HepG2 (cell line): Measurements from ENCODE around the gene RELB. TPM values are rescaled to one million over a fixed set of nuclear protein-coding genes. Genes with fewer than 3 reads are reported as not detected.
A peak's percentile ranks its signal among the peaks of the same experiment; 100 is the strongest.

Experiments
- FOXA1 ChIP-seq, 2 experiments: fragments of 450-650 bp in 1 of 2; sonication (generic) in 1 of 2; formaldehyde crosslinking in 1 of 2; IDR thresholded peaks; 2 replicates each; pipeline versions ENCODE4 v1.4.0 to v1.6.1; 2016 to 2020; ENCODE audit warnings: missing genetic modification reagents in 1 of 2
- FOXK1 ChIP-seq: sonication (generic); formaldehyde crosslinking; IDR thresholded peaks from 2 replicates; pipeline ENCODE4 v1.4.0; 2020; ENCODE audit warnings: low read depth, missing genetic modification reagents, borderline replicate concordance
- HIVEP1 ChIP-seq: sonication (generic); formaldehyde crosslinking; IDR thresholded peaks from 2 replicates; pipeline ENCODE4 v1.4.0; 2020; ENCODE audit warnings: mild to moderate bottlenecking, missing genetic modification reagents
- HOXA3 ChIP-seq: sonication (generic); formaldehyde crosslinking; IDR thresholded peaks from 2 replicates; pipeline ENCODE4 v1.5.0; 2020; ENCODE audit warnings: missing genetic modification reagents
- KAT8 ChIP-seq: IDR thresholded peaks from 2 replicates; pipeline ENCODE4 v1.6.1; 2016; ENCODE audit warnings: missing genetic modification reagents, missing compliant biosample characterization
- NR3C1 ChIP-seq: sonication (generic); formaldehyde crosslinking; IDR thresholded peaks from 2 replicates; pipeline ENCODE4 v1.4.0; 2020; ENCODE audit warnings: missing genetic modification reagents
- PAWR ChIP-seq: sonication (generic); formaldehyde crosslinking; IDR thresholded peaks from 2 replicates; pipeline ENCODE4 v1.4.0; 2020; ENCODE audit warnings: missing genetic modification reagents, mild to moderate bottlenecking, borderline replicate concordance
- SNRNP70 ChIP-seq: fragments of 200-400 bp; formaldehyde crosslinking; IDR thresholded peaks from 2 replicates; pipeline ENCODE4 v1.6.1; 2017; ENCODE audit warnings: mild to moderate bottlenecking, low read depth, low read length, moderate library complexity
- SOX13 ChIP-seq, 3 experiments: fragments of 450-650 bp in 1 of 3; sonication (generic) in 1 of 3; formaldehyde crosslinking in 1 of 3; IDR thresholded peaks in 2 of 3; conservative IDR thresholded peaks in 1 of 3; 2 replicates each; pipeline versions ENCODE4 v1.5.0 to v1.6.1; 2016 to 2020; ENCODE audit warnings: antibody characterized with exemption in 1 of 3, mild to moderate bottlenecking in 1 of 3, missing compliant biosample characterization in 1 of 3, missing genetic modification reagents in 1 of 3, moderate library complexity in 1 of 3
- ZFP36L2 ChIP-seq: sonication (generic); formaldehyde crosslinking; IDR thresholded peaks from 2 replicates; pipeline ENCODE4 v1.4.0; 2020; ENCODE audit warnings: missing genetic modification reagents
- ZNF333 ChIP-seq: sonication (generic); formaldehyde crosslinking; IDR thresholded peaks from 2 replicates; pipeline ENCODE4 v1.4.0; 2020; ENCODE audit warnings: mild to moderate bottlenecking, missing genetic modification reagents, borderline replicate concordance
- ZNF354B ChIP-seq: sonication (generic); formaldehyde crosslinking; IDR thresholded peaks from 2 replicates; pipeline ENCODE4 v1.8.0; 2022; ENCODE audit warnings: mild to moderate bottlenecking, missing genetic modification reagents
- ZSCAN9 ChIP-seq: IDR thresholded peaks from 2 replicates; pipeline ENCODE4 v1.6.1; 2016; ENCODE audit warnings: borderline replicate concordance
- polyA plus RNA-seq, 8 experiments: library from polyadenylated mRNA; depleted of rRNA in 3 of 8; stranded (reverse) in 7 of 8; unstranded in 1 of 8; fragments of >200 nt; fragmentation: Illumina TruSeq in 4 of 8; extraction: Trizol in 4 of 8; gene quantifications; 2 replicates each; pipeline versions ENCODE4 v1.2.1 to v1.2.3, GENCODE V29; 2011 to 2016; ENCODE audit warnings: low read depth in 4 of 8, missing spikeins in 1 of 8, mixed read lengths in 1 of 8; ENCODE audit not compliant: insufficient read depth in 1 of 8
- total RNA-seq, 5 experiments: library from RNA; depleted of rRNA; stranded (reverse); fragments of >200 nt; fragmentation: Illumina TruSeq; extraction: Trizol; gene quantifications; 2 replicates each; pipeline ENCODE4 v1.2.3, GENCODE V29; 2016; ENCODE audit warnings: low read depth in 1 of 5
- TF ChIP-seq, protein P1 (sequence below): sonication (generic); formaldehyde crosslinking; IDR thresholded peaks from 2 replicates; pipeline ENCODE4 v1.4.0; 2020; ENCODE audit warnings: mild to moderate bottlenecking, missing genetic modification reagents
- TF ChIP-seq, protein P2 (sequence below): sonication (generic); formaldehyde crosslinking; IDR thresholded peaks from 2 replicates; pipeline ENCODE4 v1.5.1; 2020; ENCODE audit warnings: missing genetic modification reagents, mild to moderate bottlenecking, borderline replicate concordance
- TF ChIP-seq, protein P3 (sequence below): sonication (generic); formaldehyde crosslinking; IDR thresholded peaks from 2 replicates; pipeline ENCODE4 v1.5.0; 2020; ENCODE audit warnings: missing genetic modification reagents, mild to moderate bottlenecking, borderline replicate concordance
- TF ChIP-seq, protein P4 (sequence below): sonication (generic); formaldehyde crosslinking; IDR thresholded peaks from 2 replicates; pipeline ENCODE4 v1.4.0; 2020; ENCODE audit warnings: missing genetic modification reagents

RELB gene
- total and polyA plus RNA-seq, 2 of the 13 experiments (the other 11 are each of a cell fraction or from before 2014, with no cell fraction given), result 1.9 to 3.5 TPM

DNA sequence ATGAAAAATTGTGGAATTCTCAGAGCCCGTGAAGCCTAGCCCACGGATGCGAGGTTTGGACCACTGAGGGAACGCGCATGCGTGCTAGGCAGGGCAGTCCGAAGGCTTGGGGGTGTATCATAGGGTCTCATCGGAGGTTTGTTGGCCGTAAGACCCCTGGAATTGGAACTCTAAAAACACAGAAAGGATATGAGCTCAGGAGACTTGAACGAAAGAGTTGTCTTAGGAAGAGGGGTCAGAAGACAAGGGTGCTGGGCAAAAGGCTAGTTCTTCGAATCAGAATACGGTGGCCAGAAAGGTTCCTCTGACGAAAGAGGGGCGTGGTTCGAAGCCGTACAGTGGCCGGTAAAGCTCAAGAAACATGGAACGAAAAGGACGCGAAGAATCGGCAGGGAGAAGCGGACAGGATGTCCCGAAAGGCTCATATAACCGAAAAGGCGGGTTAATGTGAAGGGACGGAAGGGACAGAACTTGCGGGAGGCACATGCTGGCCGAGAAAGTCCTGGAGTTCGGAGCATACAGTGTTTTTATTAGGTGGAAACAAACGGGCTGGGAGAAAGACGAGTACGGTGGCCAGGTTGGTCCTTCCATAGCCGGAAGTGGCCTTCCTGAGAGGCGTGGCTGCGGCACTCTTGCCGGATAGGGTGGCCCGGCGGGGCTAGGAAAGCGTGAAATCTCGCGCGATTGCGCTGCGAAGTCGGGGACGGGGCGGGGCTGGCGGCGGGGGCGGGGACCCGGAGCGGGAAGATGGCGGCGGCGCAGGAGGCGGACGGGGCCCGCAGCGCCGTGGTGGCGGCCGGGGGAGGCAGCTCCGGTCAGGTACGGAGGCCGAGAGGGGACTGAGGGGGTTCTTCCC, 46.4 kb upstream of the RELB start, which contains the start of gene CLPTM1 (continued):
- TF ChIP-seq, protein P1, sequence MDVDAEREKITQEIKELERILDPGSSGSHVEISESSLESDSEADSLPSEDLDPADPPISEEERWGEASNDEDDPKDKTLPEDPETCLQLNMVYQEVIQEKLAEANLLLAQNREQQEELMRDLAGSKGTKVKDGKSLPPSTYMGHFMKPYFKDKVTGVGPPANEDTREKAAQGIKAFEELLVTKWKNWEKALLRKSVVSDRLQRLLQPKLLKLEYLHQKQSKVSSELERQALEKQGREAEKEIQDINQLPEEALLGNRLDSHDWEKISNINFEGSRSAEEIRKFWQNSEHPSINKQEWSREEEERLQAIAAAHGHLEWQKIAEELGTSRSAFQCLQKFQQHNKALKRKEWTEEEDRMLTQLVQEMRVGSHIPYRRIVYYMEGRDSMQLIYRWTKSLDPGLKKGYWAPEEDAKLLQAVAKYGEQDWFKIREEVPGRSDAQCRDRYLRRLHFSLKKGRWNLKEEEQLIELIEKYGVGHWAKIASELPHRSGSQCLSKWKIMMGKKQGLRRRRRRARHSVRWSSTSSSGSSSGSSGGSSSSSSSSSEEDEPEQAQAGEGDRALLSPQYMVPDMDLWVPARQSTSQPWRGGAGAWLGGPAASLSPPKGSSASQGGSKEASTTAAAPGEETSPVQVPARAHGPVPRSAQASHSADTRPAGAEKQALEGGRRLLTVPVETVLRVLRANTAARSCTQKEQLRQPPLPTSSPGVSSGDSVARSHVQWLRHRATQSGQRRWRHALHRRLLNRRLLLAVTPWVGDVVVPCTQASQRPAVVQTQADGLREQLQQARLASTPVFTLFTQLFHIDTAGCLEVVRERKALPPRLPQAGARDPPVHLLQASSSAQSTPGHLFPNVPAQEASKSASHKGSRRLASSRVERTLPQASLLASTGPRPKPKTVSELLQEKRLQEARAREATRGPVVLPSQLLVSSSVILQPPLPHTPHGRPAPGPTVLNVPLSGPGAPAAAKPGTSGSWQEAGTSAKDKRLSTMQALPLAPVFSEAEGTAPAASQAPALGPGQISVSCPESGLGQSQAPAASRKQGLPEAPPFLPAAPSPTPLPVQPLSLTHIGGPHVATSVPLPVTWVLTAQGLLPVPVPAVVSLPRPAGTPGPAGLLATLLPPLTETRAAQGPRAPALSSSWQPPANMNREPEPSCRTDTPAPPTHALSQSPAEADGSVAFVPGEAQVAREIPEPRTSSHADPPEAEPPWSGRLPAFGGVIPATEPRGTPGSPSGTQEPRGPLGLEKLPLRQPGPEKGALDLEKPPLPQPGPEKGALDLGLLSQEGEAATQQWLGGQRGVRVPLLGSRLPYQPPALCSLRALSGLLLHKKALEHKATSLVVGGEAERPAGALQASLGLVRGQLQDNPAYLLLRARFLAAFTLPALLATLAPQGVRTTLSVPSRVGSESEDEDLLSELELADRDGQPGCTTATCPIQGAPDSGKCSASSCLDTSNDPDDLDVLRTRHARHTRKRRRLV (CRISPR knock-in tag), result peak; percentile 91
- TF ChIP-seq NR3C1 (CRISPR knock-in tag) (no peak), SNRNP70 (no peak), SOX13 (IDR thresholded peaks at IDR 0.05) (no peak), SOX13 (CRISPR knock-in tag; conservative IDR thresholded peaks at IDR 0.05 in 1 of 2, IDR thresholded peaks at IDR 0.05 in 1 of 2) (no peak), PAWR (no peak), FOXA1 (IDR thresholded peaks at IDR 0.05) (no peak), FOXA1 (CRISPR knock-in tag; IDR thresholded peaks at IDR 0.05) (no peak), ZNF354B (peak; percentile 68; the same call in 1 of the 2 replicates), FOXK1 (peak; percentile 24; the same call in 1 of the 2 replicates), HOXA3 (CRISPR knock-in tag) (peak; percentile 76; the same call in 1 of the 2 replicates), ZSCAN9 (peak; percentile 90; the same call in 1 of the 2 replicates), KAT8 (CRISPR knock-in tag) (peak; percentile 87), HIVEP1 (peak; percentile 79), ZFP36L2 (CRISPR knock-in tag) (no peak), ZNF333 (CRISPR knock-in tag) (0 out of 2 replicates have a peak, but pooled peaks have one; percentile 55)
- TF ChIP-seq, protein P2, sequence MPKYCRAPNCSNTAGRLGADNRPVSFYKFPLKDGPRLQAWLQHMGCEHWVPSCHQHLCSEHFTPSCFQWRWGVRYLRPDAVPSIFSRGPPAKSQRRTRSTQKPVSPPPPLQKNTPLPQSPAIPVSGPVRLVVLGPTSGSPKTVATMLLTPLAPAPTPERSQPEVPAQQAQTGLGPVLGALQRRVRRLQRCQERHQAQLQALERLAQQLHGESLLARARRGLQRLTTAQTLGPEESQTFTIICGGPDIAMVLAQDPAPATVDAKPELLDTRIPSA (CRISPR knock-in tag), result no peak; the same call in 1 of the 2 replicates
- TF ChIP-seq, protein P3, sequence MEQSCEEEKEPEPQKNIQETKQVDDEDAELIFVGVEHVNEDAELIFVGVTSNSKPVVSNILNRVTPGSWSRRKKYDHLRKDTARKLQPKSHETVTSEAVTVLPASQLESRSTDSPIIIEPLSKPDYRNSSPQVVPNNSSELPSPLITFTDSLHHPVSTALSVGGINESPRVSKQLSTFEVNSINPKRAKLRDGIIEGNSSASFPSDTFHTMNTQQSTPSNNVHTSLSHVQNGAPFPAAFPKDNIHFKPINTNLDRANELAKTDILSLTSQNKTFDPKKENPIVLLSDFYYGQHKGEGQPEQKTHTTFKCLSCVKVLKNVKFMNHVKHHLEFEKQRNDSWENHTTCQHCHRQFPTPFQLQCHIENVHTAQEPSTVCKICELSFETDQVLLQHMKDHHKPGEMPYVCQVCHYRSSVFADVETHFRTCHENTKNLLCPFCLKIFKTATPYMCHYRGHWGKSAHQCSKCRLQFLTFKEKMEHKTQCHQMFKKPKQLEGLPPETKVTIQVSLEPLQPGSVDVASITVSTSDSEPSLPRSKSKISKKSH (CRISPR knock-in tag), result no peak
- TF ChIP-seq, protein P4, sequence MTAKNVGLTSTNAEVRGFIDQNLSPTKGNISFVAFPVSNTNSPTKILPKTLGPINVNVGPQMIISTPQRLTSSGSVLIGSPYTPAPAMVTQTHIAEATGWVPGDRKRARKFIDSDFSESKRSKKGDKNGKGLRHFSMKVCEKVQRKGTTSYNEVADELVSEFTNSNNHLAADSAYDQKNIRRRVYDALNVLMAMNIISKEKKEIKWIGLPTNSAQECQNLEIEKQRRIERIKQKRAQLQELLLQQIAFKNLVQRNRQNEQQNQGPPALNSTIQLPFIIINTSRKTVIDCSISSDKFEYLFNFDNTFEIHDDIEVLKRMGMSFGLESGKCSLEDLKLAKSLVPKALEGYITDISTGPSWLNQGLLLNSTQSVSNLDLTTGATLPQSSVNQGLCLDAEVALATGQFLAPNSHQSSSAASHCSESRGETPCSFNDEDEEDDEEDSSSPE (CRISPR knock-in tag), result no peak
